GM12878 (cell line): ENCODE measurements around the gene ANO6. TPM values are rescaled to one million over a fixed set of nuclear protein-coding genes. Genes with fewer than 3 reads are reported as not detected.

ENCODE experiments used
- ATAC-seq: fragments of 200-7000 bp; cut with Tn5 transposase; 3 replicates; pipeline ENCODE4 v1.9.1; 2020; ENCODE audit warnings: mild to moderate bottlenecking, moderate library complexity
- BruUV-seq: library from RNA; stranded (reverse); fragments of 400-500 nt; replicated peaks from 2 replicates; lab custom pipeline; 2021; lab: Mats Ljungman, UMichigan
- CTCF ChIA-PET: fragments of 300-600 bp; sonication (Branson Sonifier 250); formaldehyde crosslinking; extraction: SDS; loops from one replicate; lab custom pipeline; 2021; ENCODE audit warnings: inconsistent platforms; lab: Yijun Ruan, JAX
- POLR2A ChIA-PET: fragments of 350-600 bp; formaldehyde crosslinking; extraction: SDS; loops from one replicate; lab custom pipeline; 2021; ENCODE audit warnings: inconsistent platforms; lab: Charles Lee
- RAD21 ChIA-PET: fragments of 300-600 bp; sonication (Branson Sonifier 250); formaldehyde crosslinking; loops from one replicate; lab custom pipeline; 2023; ENCODE audit warnings: antibody characterized with exemption; ENCODE audit not compliant: unreplicated experiment; lab: Charles Lee
- SMC1A ChIA-PET: fragments of 300-600 bp; sonication (Branson Sonifier 250); formaldehyde crosslinking; loops from one replicate; lab custom pipeline; 2023; ENCODE audit not compliant: unreplicated experiment, uncharacterized antibody; lab: Charles Lee
- DNase-seq: peaks from one replicate; pipeline ENCODE4 v3.0.0-alpha.2; 2011; ENCODE audit warnings: low read depth, low spot score
- FAIRE-seq: peaks from 3 replicates; lab custom pipeline; 2011; peaks lifted over from hg19 to GRCh38; lab: Jason Lieb, UNC
- H2AFZ ChIP-seq: 2 replicates; pipeline ENCODE4 v1.6.0; 2011; ENCODE audit warnings: low read depth, low read length, control low read depth; ENCODE audit not compliant: control insufficient read depth
- H3K27ac ChIP-seq: 2 replicates; pipeline ENCODE4 v1.5.1; 2011; ENCODE audit warnings: control low read depth; ENCODE audit not compliant: control insufficient read depth, insufficient read depth
- H3K27me3 ChIP-seq, 2 experiments: replicated peaks in 1 of 2; 2 replicates each; pipeline versions ENCODE4 v1.6.0 to v1.6.1; 2011; ENCODE audit warnings: low read length in 1 of 2; ENCODE audit not compliant: control insufficient read depth in 2 of 2, insufficient read depth in 2 of 2
- H3K36me3 ChIP-seq, 2 experiments: 2 replicates each; pipeline ENCODE4 v1.5.1; 2011; ENCODE audit warnings: low read length in 1 of 2; ENCODE audit not compliant: control insufficient read depth in 2 of 2, insufficient read depth in 2 of 2
- H3K4me1 ChIP-seq: 2 replicates; pipeline ENCODE4 v1.6.1; 2011; ENCODE audit warnings: mild to moderate bottlenecking, low read length, moderate library complexity, mixed read lengths; ENCODE audit not compliant: control insufficient read depth, insufficient read depth
- H3K4me2 ChIP-seq: 2 replicates; pipeline ENCODE4 v1.6.0; 2011; ENCODE audit warnings: control low read depth; ENCODE audit not compliant: control insufficient read depth, insufficient read depth
- H3K4me3 ChIP-seq: fragments of 200-600 bp; sonication (generic); 2 replicates; pipeline ENCODE4 v1.5.1; 2016
- H3K79me2 ChIP-seq: 2 replicates; pipeline ENCODE4 v1.6.0; 2011; ENCODE audit warnings: low read length; ENCODE audit not compliant: control insufficient read depth, insufficient read depth
- H3K9ac ChIP-seq: 2 replicates; pipeline ENCODE4 v1.8.0; 2011; ENCODE audit warnings: low read length, control low read depth, mixed read lengths; ENCODE audit not compliant: control insufficient read depth, insufficient read depth
- H3K9me3 ChIP-seq: replicated peaks from 3 replicates; pipeline ENCODE4 v1.5.1; 2011; ENCODE audit warnings: mild to moderate bottlenecking, low read length; ENCODE audit not compliant: control insufficient read depth, insufficient read depth
- H4K20me1 ChIP-seq: 2 replicates; pipeline ENCODE4 v1.6.0; 2011; ENCODE audit not compliant: control insufficient read depth, insufficient read depth
- CHD2 ChIP-seq: IDR thresholded peaks from 2 replicates; pipeline ENCODE4 v1.6.1; 2011; ENCODE audit warnings: low read depth, low read length, improper control_type of control experiment, borderline replicate concordance
- EED ChIP-seq: sonication (generic); IDR thresholded peaks from 2 replicates; pipeline ENCODE4 v1.6.1; 2016; ENCODE audit warnings: antibody characterized with exemption, low read depth
- ELK1 ChIP-seq: IDR thresholded peaks from 2 replicates; pipeline ENCODE4 v1.6.1; 2012; ENCODE audit warnings: low read depth, low read length, improper control_type of control experiment
- NRF1 ChIP-seq: conservative IDR thresholded peaks from 2 replicates; pipeline ENCODE4 v1.6.1; 2011; ENCODE audit warnings: mild to moderate bottlenecking, low read depth, low read length, improper control_type of control experiment
- PML ChIP-seq: IDR thresholded peaks from 2 replicates; pipeline ENCODE4 v1.6.1; 2012; ENCODE audit warnings: low read length, inconsistent platforms
- RAD51 ChIP-seq: fragments of 450-650 bp; IDR thresholded peaks from 2 replicates; pipeline ENCODE4 v1.6.1; 2016; ENCODE audit warnings: moderate library complexity, mild to moderate bottlenecking, inconsistent platforms
- SIN3A ChIP-seq: IDR thresholded peaks from 2 replicates; pipeline ENCODE4 v1.6.1; 2012; ENCODE audit warnings: low read depth, low read length, improper control_type of control experiment
- SKIL ChIP-seq: fragments of 450-650 bp; IDR thresholded peaks from 2 replicates; pipeline ENCODE4 v1.6.1; 2017; ENCODE audit warnings: mild to moderate bottlenecking, low read depth, inconsistent platforms; ENCODE audit not compliant: poor library complexity, severe bottlenecking
- SMAD1 ChIP-seq: fragments of 450-650 bp; IDR thresholded peaks from 2 replicates; pipeline ENCODE4 v1.6.1; 2018; ENCODE audit warnings: mild to moderate bottlenecking, low read depth; ENCODE audit not compliant: partially characterized antibody
- SPI1 ChIP-seq: IDR thresholded peaks from 2 replicates; pipeline ENCODE4 v1.6.1; 2011; ENCODE audit warnings: low read depth, mild to moderate bottlenecking, low read length, moderate library complexity, borderline replicate concordance; ENCODE audit not compliant: insufficient read depth
- YY1 ChIP-seq: IDR thresholded peaks from 2 replicates; pipeline ENCODE4 v1.6.1; 2011; ENCODE audit warnings: low read depth, mild to moderate bottlenecking, low read length
- ZNF207 ChIP-seq: fragments of 450-650 bp; IDR thresholded peaks from 2 replicates; pipeline ENCODE4 v1.6.1; 2014; ENCODE audit warnings: antibody characterized with exemption, mild to moderate bottlenecking, borderline replicate concordance
- ZNF384 ChIP-seq: IDR thresholded peaks from 2 replicates; pipeline ENCODE4 v1.6.1; 2012; ENCODE audit warnings: low read depth, mild to moderate bottlenecking, low read length, improper control_type of control experiment, borderline replicate concordance
- ZNF687 ChIP-seq: fragments of 450-650 bp; IDR thresholded peaks from 2 replicates; pipeline ENCODE4 v1.6.1; 2017; ENCODE audit warnings: mild to moderate bottlenecking, moderate library complexity
- ZSCAN29 ChIP-seq: fragments of 450-650 bp; IDR thresholded peaks from 2 replicates; pipeline ENCODE4 v1.6.1; 2017; ENCODE audit warnings: mild to moderate bottlenecking, moderate library complexity
- WGBS: methylation state at CpG from one replicate; pipeline ENCODE4 v1.1.6; 2016; ENCODE audit warnings: low lambda C conversion rate; ENCODE audit not compliant: insufficient replicate concordance, insufficient coverage; ENCODE audit errors: missing lambda C conversion rate; 5-methylcytosine and 5-hydroxymethylcytosine counted together
- in situ Hi-C: fragments of 300-500 bp; cut with MboI; formaldehyde crosslinking; loops from 9 replicates; pipeline ENCODE4 v1.14.3; 2018; ENCODE audit warnings: mixed read lengths
- intact Hi-C: fragments of 100-400 bp; cut with micrococcal nuclease; formaldehyde crosslinking; loops from one replicate; pipeline ENCODE4 v1.14.2; 2022; ENCODE audit not compliant: unreplicated experiment
- polyA plus RNA-seq, 11 experiments: library from polyadenylated mRNA; depleted of rRNA in 4 of 11; unstranded in 6 of 11; stranded (reverse) in 5 of 11; fragments of >200 nt; fragmentation: Nextera tagmentation in 4 of 11; fragmentation: Illumina TruSeq in 1 of 11; extraction: Ambion mirVana in 4 of 11; extraction: Trizol in 1 of 11; gene quantifications; 1 replicate in 1 of 11; 2 replicates in 10 of 11; pipeline versions ENCODE4 v1.2.1 to v1.2.3, GENCODE V29; 2011 to 2016; ENCODE audit warnings: inconsistent platforms in 2 of 11, missing spikeins in 2 of 11, low read depth in 1 of 11
- total RNA-seq, 4 experiments: library from RNA; depleted of rRNA in 3 of 4; stranded (reverse); fragments of >200 nt in 3 of 4; fragmentation: Illumina TruSeq in 1 of 4; extraction: Trizol in 1 of 4; gene quantifications; 2 replicates each; pipeline versions ENCODE4 v1.2.1 to v1.2.3, GENCODE V29; 2013 to 2021
- TF ChIP-seq, protein P1 (sequence below): IDR thresholded peaks from 2 replicates; pipeline ENCODE4 v1.6.1; 2012; ENCODE audit warnings: low read length, inconsistent platforms

ANO6 gene
- total and polyA plus RNA-seq, 10 of the 15 experiments (the other 5 are each of a cell fraction or from before 2014, with no cell fraction given) = 4.6 to 30.3 (median 26.0) TPM

DNA sequence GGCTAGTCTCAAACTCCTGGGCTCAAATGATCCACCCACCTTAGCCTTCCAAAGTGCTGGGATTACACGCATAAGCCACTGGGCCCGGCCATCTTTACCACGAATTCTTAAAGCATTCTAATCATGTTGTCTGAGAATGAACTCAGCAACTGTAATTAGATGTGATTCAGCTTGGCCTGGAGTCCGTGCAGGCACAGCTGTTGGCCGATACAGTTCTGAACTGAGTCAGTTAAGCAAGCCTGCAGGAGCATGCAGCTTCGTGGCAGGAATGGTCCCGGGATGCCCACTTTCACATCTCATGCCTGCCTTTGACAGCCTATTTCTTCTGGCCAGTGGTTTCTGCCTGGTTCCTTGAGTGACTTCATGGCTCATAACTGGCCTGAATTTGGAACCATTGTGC is 194.1 kb downstream of the ANO6 start (continued):
- TF ChIP-seq ELK1 (no peak), SMAD1 (no peak)

- Histone ChIP-seq H3K4me3 (no peak overlapping the region), H3K27ac (no peak overlapping the region), H3K27me3 (no peaks in the 10 kb centered on the region), H2AFZ (no peak overlapping the region), H4K20me1 (peaks cover 2% of the 10 kb centered on the region; the same call in 1 of the 2 replicates), H3K9ac (no peak overlapping the region), H3K9me3 (no peaks in the 10 kb centered on the region), H3K36me3 (peaks cover 8 to 13% of the 10 kb centered on the region in 2 experiments; a peak in 3 of 4 replicates), H3K79me2 (no peaks in the 10 kb centered on the region), H3K4me1 (no peaks in the 10 kb centered on the region), H3K4me2 (no peak overlapping the region)
- CTCF ChIA-PET = no interaction called here
- DNase-seq (no peak), FAIRE-seq (no peak), ATAC-seq (no peak)
- in situ Hi-C loops = no loop called here
- RAD21 ChIA-PET = no interaction called here
- intact Hi-C loops = no loop called here
- SMC1A ChIA-PET = interaction anchor here (1.5 kb wide), 1 partner anchor 10 kb away, joined by 5 read pairs; no protein-coding TSS in a partner anchor
- POLR2A ChIA-PET = no interaction called here
- no TSS peak for BruUV-seq
- WGBS = 96% methylated on average over 7 of the region's 7 CpGs
- TF ChIP-seq EED = no peak
- no peak for TF ChIP-seq SIN3A
- no peak for TF ChIP-seq ZNF207
- TF ChIP-seq ZSCAN29 = no peak
- no peak for TF ChIP-seq YY1
- no peak for TF ChIP-seq SPI1
- TF ChIP-seq PML = no peak
- no peak for TF ChIP-seq NRF1
- no peak for TF ChIP-seq ZNF687
- TF ChIP-seq SKIL = no peak
- no peak for TF ChIP-seq RAD51
- no peak for TF ChIP-seq ZNF384
- no peak for TF ChIP-seq CHD2
- TF ChIP-seq, protein P1, sequence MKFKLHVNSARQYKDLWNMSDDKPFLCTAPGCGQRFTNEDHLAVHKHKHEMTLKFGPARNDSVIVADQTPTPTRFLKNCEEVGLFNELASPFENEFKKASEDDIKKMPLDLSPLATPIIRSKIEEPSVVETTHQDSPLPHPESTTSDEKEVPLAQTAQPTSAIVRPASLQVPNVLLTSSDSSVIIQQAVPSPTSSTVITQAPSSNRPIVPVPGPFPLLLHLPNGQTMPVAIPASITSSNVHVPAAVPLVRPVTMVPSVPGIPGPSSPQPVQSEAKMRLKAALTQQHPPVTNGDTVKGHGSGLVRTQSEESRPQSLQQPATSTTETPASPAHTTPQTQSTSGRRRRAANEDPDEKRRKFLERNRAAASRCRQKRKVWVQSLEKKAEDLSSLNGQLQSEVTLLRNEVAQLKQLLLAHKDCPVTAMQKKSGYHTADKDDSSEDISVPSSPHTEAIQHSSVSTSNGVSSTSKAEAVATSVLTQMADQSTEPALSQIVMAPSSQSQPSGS = no peak
These were observed 195.7 kb downstream of the ANO6 start for GRCh38 chr12:45411626-45412025.
